Upper lobe of left lung (tissue), 4 donors: ENCODE results near the gene GABRA5.

Experiments used
- POLR2AphosphoS5 ChIP-seq, 2 donors: sonication (generic); formaldehyde crosslinking; IDR thresholded peaks; one replicate each; pipeline ENCODE4 v1.5.1; 2017; ENCODE audit warnings: antibody characterized with exemption in 2 of 2
- TF ChIP-seq, protein P1 (sequence below), 6 experiments: fragments of 450-650 bp in 4 of 6; fragments of 200-600 bp in 2 of 6; sonication (generic) in 2 of 6; IDR thresholded peaks; one replicate each; pipeline ENCODE4 v1.5.1; 2016 to 2019; ENCODE audit warnings: antibody characterized with exemption in 6 of 6

GRCh38 chr15:26890988-26891387 lies 24.1 kb downstream of the GABRA5 start:
- no peak for TF ChIP-seq POLR2AphosphoS5 (IDR thresholded peaks at IDR 0.05)
- TF ChIP-seq, protein P1, sequence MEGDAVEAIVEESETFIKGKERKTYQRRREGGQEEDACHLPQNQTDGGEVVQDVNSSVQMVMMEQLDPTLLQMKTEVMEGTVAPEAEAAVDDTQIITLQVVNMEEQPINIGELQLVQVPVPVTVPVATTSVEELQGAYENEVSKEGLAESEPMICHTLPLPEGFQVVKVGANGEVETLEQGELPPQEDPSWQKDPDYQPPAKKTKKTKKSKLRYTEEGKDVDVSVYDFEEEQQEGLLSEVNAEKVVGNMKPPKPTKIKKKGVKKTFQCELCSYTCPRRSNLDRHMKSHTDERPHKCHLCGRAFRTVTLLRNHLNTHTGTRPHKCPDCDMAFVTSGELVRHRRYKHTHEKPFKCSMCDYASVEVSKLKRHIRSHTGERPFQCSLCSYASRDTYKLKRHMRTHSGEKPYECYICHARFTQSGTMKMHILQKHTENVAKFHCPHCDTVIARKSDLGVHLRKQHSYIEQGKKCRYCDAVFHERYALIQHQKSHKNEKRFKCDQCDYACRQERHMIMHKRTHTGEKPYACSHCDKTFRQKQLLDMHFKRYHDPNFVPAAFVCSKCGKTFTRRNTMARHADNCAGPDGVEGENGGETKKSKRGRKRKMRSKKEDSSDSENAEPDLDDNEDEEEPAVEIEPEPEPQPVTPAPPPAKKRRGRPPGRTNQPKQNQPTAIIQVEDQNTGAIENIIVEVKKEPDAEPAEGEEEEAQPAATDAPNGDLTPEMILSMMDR (IDR thresholded peaks at IDR 0.05) = no peak
